HG02571 (cell line): ENCODE data around the gene CSTA.
"Not testable (repeated sequence)": the region's sequence is repeated elsewhere in the genome, so short reads cannot be mapped to it uniquely, and the experiment has no call there.

Source experiments
- ATAC-seq: cut with Tn5 transposase; IDR thresholded peaks from one replicate; pipeline ENCODE4 v1.9.1; 2021; ENCODE audit warnings: mild to moderate bottlenecking, moderate library complexity; ENCODE audit not compliant: unreplicated experiment

Gene CSTA

GRCh38 chr3:122322095-122323075 lies 2.7 kb upstream of the CSTA start:
- ATAC-seq: no peak

GRCh38 chr3:122325769-122326168 lies 721 bp downstream of the CSTA start:
- no peak for ATAC-seq

GRCh38 chr3:122331886-122332285 lies 6.8 kb downstream of the CSTA start:
- ATAC-seq: no peak

GRCh38 chr3:122332551-122332950 lies 7.5 kb downstream of the CSTA start:
- ATAC-seq: no peak

- no peak for ATAC-seq
Observed at GRCh38 chr3:122342803-122343202, 17.8 kb downstream of the CSTA start.

GRCh38 chr3:122343654-122344053 lies 18.6 kb downstream of the CSTA start:
- ATAC-seq: no peak

- ATAC-seq: no peak
Observed at GRCh38 chr3:122349171-122349570, 24.1 kb downstream of the CSTA start.

- no peak for ATAC-seq
Observed at GRCh38 chr3:122350814-122351418, 25.9 kb downstream of the CSTA start.

- no peak for ATAC-seq
Observed at GRCh38 chr3:122351612-122352011, 26.6 kb downstream of the CSTA start.

- ATAC-seq: no peak
Observed at GRCh38 chr3:122353215-122353614, 28.2 kb downstream of the CSTA start.

GRCh38 chr3:122353893-122354401 lies 28.9 kb downstream of the CSTA start:
- ATAC-seq: no peak

GRCh38 chr3:122355612-122356011 lies 30.6 kb downstream of the CSTA start:
- ATAC-seq: no peak

GRCh38 chr3:122356402-122356801 lies 31.4 kb downstream of the CSTA start:
- no peak for ATAC-seq

- ATAC-seq: no peak
Observed at GRCh38 chr3:122357828-122358702, 33.0 kb downstream of the CSTA start.

- no peak for ATAC-seq
Observed at GRCh38 chr3:122358703-122359032, 33.6 kb downstream of the CSTA start.

GRCh38 chr3:122362026-122362425 lies 37.0 kb downstream of the CSTA start:
- ATAC-seq: no peak

- no peak for ATAC-seq
Observed at GRCh38 chr3:122364490-122364889, 39.4 kb downstream of the CSTA start.

GRCh38 chr3:122365073-122365472 lies 40.0 kb downstream of the CSTA start:
- ATAC-seq: no peak

- not testable (repeated sequence) for ATAC-seq
Observed at GRCh38 chr3:122365582-122366378, 40.7 kb downstream of the CSTA start.

GRCh38 chr3:122366379-122366749 lies 41.3 kb downstream of the CSTA start:
- ATAC-seq: no peak
